DOHH2 (cell line): ENCODE measurements around the gene SRPRA.
"Not testable (repeated sequence)": the region's sequence is repeated elsewhere in the genome, so short reads cannot be mapped to it uniquely, and the experiment has no call there.

Experiments
- H3F3A ChIP-seq: fragments of 200-600 bp; sonication (generic), shearing (Covaris generic); 2 replicates; pipeline ENCODE4 v1.6.0; 2016; ENCODE audit warnings: antibody characterized with exemption, mild to moderate bottlenecking; ENCODE audit not compliant: control insufficient read depth, insufficient read depth
- H3K27ac ChIP-seq: fragments of 200-600 bp; sonication (generic); 2 replicates; pipeline ENCODE4 v1.5.1; 2014; ENCODE audit warnings: low read depth, mild to moderate bottlenecking, low read length, moderate library complexity
- H3K27me3 ChIP-seq: fragments of 200-600 bp; sonication (generic); 2 replicates; pipeline ENCODE4 v1.6.1; 2014; ENCODE audit warnings: mild to moderate bottlenecking, low read length, mixed read lengths; ENCODE audit not compliant: control insufficient read depth
- H3K36me3 ChIP-seq: fragments of 200-600 bp; sonication (generic); 2 replicates; pipeline ENCODE4 v1.6.1; 2014; ENCODE audit warnings: mild to moderate bottlenecking, low read length, moderate library complexity, mixed read lengths; ENCODE audit not compliant: control insufficient read depth
- H3K4me1 ChIP-seq: fragments of 200-600 bp; sonication (generic); 2 replicates; pipeline ENCODE4 v1.6.1; 2014; ENCODE audit warnings: mild to moderate bottlenecking, low read length, mixed read lengths; ENCODE audit not compliant: control insufficient read depth
- H3K4me2 ChIP-seq: fragments of 200-600 bp; sonication (generic); 2 replicates; pipeline ENCODE4 v1.6.0; 2014; ENCODE audit warnings: mild to moderate bottlenecking, low read length, moderate library complexity
- H3K4me3 ChIP-seq: fragments of 200-600 bp; sonication (generic); 2 replicates; pipeline ENCODE4 v1.5.1; 2014; ENCODE audit warnings: mild to moderate bottlenecking, low read length, mixed read lengths
- H3K79me2 ChIP-seq: fragments of 200-600 bp; sonication (generic); 2 replicates; pipeline ENCODE4 v1.6.1; 2014; ENCODE audit warnings: mild to moderate bottlenecking, low read length, mixed read lengths; ENCODE audit not compliant: control insufficient read depth
- H3K9me2 ChIP-seq: fragments of 200-600 bp; sonication (generic); replicated peaks from 2 replicates; pipeline ENCODE4 v1.6.1; 2014; ENCODE audit warnings: mild to moderate bottlenecking, low read length, mixed read lengths; ENCODE audit not compliant: control insufficient read depth
- H3K9me3 ChIP-seq: fragments of 200-600 bp; sonication (generic); 2 replicates; pipeline ENCODE4 v1.6.1; 2014; ENCODE audit warnings: antibody characterized with exemption, low read length, mixed read lengths; ENCODE audit not compliant: control insufficient read depth, insufficient read depth
- H4K20me1 ChIP-seq: fragments of 200-600 bp; sonication (generic); 2 replicates; pipeline ENCODE4 v1.6.0; 2014; ENCODE audit warnings: low read depth, mild to moderate bottlenecking, antibody characterized with exemption, low read length, moderate library complexity; ENCODE audit not compliant: control insufficient read depth, insufficient read depth
- CTCF ChIP-seq: fragments of 200-600 bp; sonication (generic); IDR thresholded peaks from one replicate; pipeline ENCODE4 v1.5.1; 2014; ENCODE audit warnings: antibody characterized with exemption, mild to moderate bottlenecking, low read depth, low read length; ENCODE audit not compliant: poor library complexity, severe bottlenecking
- EZH2phosphoT487 ChIP-seq: fragments of 200-600 bp; sonication (generic); IDR thresholded peaks from 2 replicates; pipeline ENCODE4 v1.6.1; 2017; ENCODE audit warnings: borderline replicate concordance, mild to moderate bottlenecking, antibody characterized with exemption, low read length, moderate library complexity, mixed read lengths

Gene SRPRA

GRCh38 chr11:126257144-126257543 lies 11.6 kb downstream of the SRPRA start:
- H3K36me3 ChIP-seq = peaks cover 35% of the 10 kb centered on the region
- TF ChIP-seq EZH2phosphoT487 = no peak
- no peak for TF ChIP-seq CTCF
- no peaks in the 10 kb centered on the region for H3K9me2 ChIP-seq
- no peaks in the 10 kb centered on the region for H3K9me3 ChIP-seq
- H3K79me2 ChIP-seq = no peaks in the 10 kb centered on the region
- no peak overlapping the region for H3K4me2 ChIP-seq
- H3K27me3 ChIP-seq = no peaks in the 10 kb centered on the region
- no peak overlapping the region for H3K27ac ChIP-seq
- H3K4me3 ChIP-seq = no peak overlapping the region
- peaks cover 19% of the 10 kb centered on the region for H3F3A ChIP-seq
- no peaks in the 10 kb centered on the region for H4K20me1 ChIP-seq
- no peaks in the 10 kb centered on the region for H3K4me1 ChIP-seq

GRCh38 chr11:126256216-126256615 lies 12.5 kb downstream of the SRPRA start:
- Histone ChIP-seq H3K79me2 (no peaks in the 10 kb centered on the region), H3K9me2 (no peaks in the 10 kb centered on the region), H3K4me3 (no peak overlapping the region), H3K36me3 (peaks cover 26% of the 10 kb centered on the region), H3K27ac (no peak overlapping the region), H3K4me2 (no peak overlapping the region), H3K27me3 (no peaks in the 10 kb centered on the region), H3K9me3 (no peaks in the 10 kb centered on the region), H4K20me1 (no peaks in the 10 kb centered on the region), H3F3A (peaks cover 17% of the 10 kb centered on the region), H3K4me1 (no peaks in the 10 kb centered on the region)
- no peak for TF ChIP-seq EZH2phosphoT487
- TF ChIP-seq CTCF = no peak

GRCh38 chr11:126255507-126255906 lies 13.2 kb downstream of the SRPRA start:
- peaks cover 13% of the 10 kb centered on the region for H3F3A ChIP-seq
- H3K79me2 ChIP-seq = not testable (repeated sequence)
- peaks cover 19% of the 10 kb centered on the region for H3K36me3 ChIP-seq

GRCh38 chr11:126254819-126255218 lies 13.9 kb downstream of the SRPRA start:
- Histone ChIP-seq H3K4me2 (no peak overlapping the region), H3K9me3 (no peaks in the 10 kb centered on the region), H3K36me3 (peaks cover 19% of the 10 kb centered on the region), H3K4me3 (no peak overlapping the region), H3F3A (peaks cover 10% of the 10 kb centered on the region), H3K4me1 (no peaks in the 10 kb centered on the region), H3K27me3 (no peaks in the 10 kb centered on the region), H3K79me2 (no peaks in the 10 kb centered on the region), H3K9me2 (no peaks in the 10 kb centered on the region), H3K27ac (no peak overlapping the region), H4K20me1 (no peaks in the 10 kb centered on the region)
- TF ChIP-seq EZH2phosphoT487 (no peak), CTCF (no peak)

More at GRCh38 chr11:126255507-126255906, 13.2 kb downstream of the SRPRA start:
- H3K4me2 ChIP-seq, H3K4me1 ChIP-seq, H3K9me3 ChIP-seq, H3K9me2 ChIP-seq, H4K20me1 ChIP-seq, H3K4me3 ChIP-seq, H3K27ac ChIP-seq, H3K27me3 ChIP-seq: not testable (repeated sequence)
